ENCODE data around the gene NKAIN2. TPM values are rescaled to one million over a fixed set of nuclear protein-coding genes. Genes with fewer than 3 reads are reported as not detected.

Gene NKAIN2
- total and polyA plus RNA-seq, 2 donors (not counting 3 experiments of a cell fraction or from before 2014, with no cell fraction given) = 0.03 TPM; not detected in 1

- DNase-seq (ENCODE audit: low read depth, low spot score) (no peak), FAIRE-seq (no peak)
- H4K20me1 ChIP-seq (replicated peaks; ENCODE audit: control insufficient read depth, extremely low read depth, insufficient read depth, low read length) = no peaks in the 10 kb centered on the region
- no peaks in the 10 kb centered on the region for H3K36me3 ChIP-seq (ENCODE audit: control insufficient read depth in 2 of 2, extremely low read depth in 1 of 2, insufficient read depth in 2 of 2, low read length in 2 of 2)
- H3K9ac ChIP-seq (replicated peaks; ENCODE audit: extremely low read depth, insufficient read depth, low read length) = no peak overlapping the region
- H3K9me1 ChIP-seq (replicated peaks; ENCODE audit: control insufficient read depth, extremely low read depth, insufficient read depth, low read length) = no peaks in the 10 kb centered on the region
- H3K9me3 ChIP-seq (replicated peaks; ENCODE audit: control insufficient read depth, insufficient read depth, low read length) = no peaks in the 10 kb centered on the region
- no peaks in the 10 kb centered on the region for H3K4me1 ChIP-seq (ENCODE audit: control insufficient read depth, extremely low read depth, insufficient read depth, low read length)
- BruUV-seq (replicated peaks) = no TSS peak
- no peaks in the 10 kb centered on the region for H3K79me2 ChIP-seq (ENCODE audit: control insufficient read depth, insufficient read depth, low read length)
- POLR2A ChIA-PET = no interaction called here
- no peak overlapping the region for H2AFZ ChIP-seq (ENCODE audit: low read depth, low read length)
- no peaks in the 10 kb centered on the region for H3K27me3 ChIP-seq (ENCODE audit: control insufficient read depth in 2 of 2, insufficient read depth in 2 of 2, low read length in 2 of 2)
- H3K4me2 ChIP-seq (ENCODE audit: insufficient read depth, low read length) = no peak overlapping the region
- intact Hi-C loops (cut with micrococcal nuclease) (no loop called here), dilution Hi-C loops (cut with MboI; ENCODE audit: extremely low pct_ligation_motif_present, low sequenced_read_pairs) (no loop called here)
- no peak for TF ChIP-seq EZH2 (IDR thresholded peaks at IDR 0.05; ENCODE audit: borderline replicate concordance, low read depth, low read length, severe bottlenecking)
- no peak for TF ChIP-seq CTCF (IDR thresholded peaks at IDR 0.05; ENCODE audit: extremely low read depth in 1 of 2, insufficient read depth in 1 of 2, low read depth in 1 of 2, low read length in 2 of 2)
- no peak for TF ChIP-seq JUN (IDR thresholded peaks at IDR 0.05; ENCODE audit: borderline replicate concordance, insufficient read depth, insufficient read length, low read depth)
- no peak for TF ChIP-seq MYC (IDR thresholded peaks at IDR 0.05; ENCODE audit: low read depth, low read length)
- no peak for TF ChIP-seq FOS (IDR thresholded peaks at IDR 0.05; ENCODE audit: borderline replicate concordance, insufficient read depth, low read length)
- no peak for TF ChIP-seq MAX (IDR thresholded peaks at IDR 0.05; ENCODE audit: insufficient read depth, insufficient read length)
- no peak for TF ChIP-seq GATA2 (IDR thresholded peaks at IDR 0.05; ENCODE audit: insufficient read depth, insufficient read length, low read depth, low read length)
- TF ChIP-seq POLR2A (IDR thresholded peaks at IDR 0.05; ENCODE audit: low read depth, low read length) = no peak
- TF ChIP-seq POLR2AphosphoS5 (IDR thresholded peaks at IDR 0.05; ENCODE audit: insufficient read depth, low read depth, low read length) = no peak
- no peak overlapping the region for H3K4me3 ChIP-seq (replicated peaks in 1 of 3; ENCODE audit: insufficient read depth in 1 of 3, low read depth in 1 of 3, low read length in 3 of 3)
- no peak overlapping the region for H3K27ac ChIP-seq (ENCODE audit: insufficient read depth, low read depth, low read length)
- CTCF ChIA-PET = no interaction called here
These were observed 393.5 kb downstream of the NKAIN2 start for GRCh38 chr6:124197148-124197547.
